CD4-positive, alpha-beta T cell (primary cell): ENCODE measurements around the gene XPNPEP2. TPM values are rescaled to one million over a fixed set of nuclear protein-coding genes. Genes with fewer than 3 reads are reported as not detected.

ENCODE experiments used
- ATAC-seq: fragments of 200-7000 bp; cut with Tn5 transposase; one replicate; pipeline ENCODE4 v1.10.0; 2022; ENCODE audit warnings: mild to moderate bottlenecking; ENCODE audit not compliant: poor library complexity
- CTCF ChIA-PET: fragments of 350-600 bp; sonication (Branson Sonifier 250); formaldehyde crosslinking; loops from one replicate; lab custom pipeline; 2021; ENCODE audit warnings: antibody characterized with exemption, inconsistent platforms; lab: Charles Lee
- POLR2A ChIA-PET: fragments of 350-600 bp; sonication (Branson Sonifier 250); formaldehyde crosslinking; loops from one replicate; lab custom pipeline; 2021; ENCODE audit warnings: antibody characterized with exemption, inconsistent platforms; lab: Charles Lee
- DNase-seq, 14 experiments: peaks; one replicate each; pipeline ENCODE4 v3.0.0-alpha.2; 2013 to 2020; ENCODE audit warnings: mixed read lengths in 2 of 14
- H3K27ac ChIP-seq, 2 donors: one replicate each; pipeline versions ENCODE4 v1.5.1 to v1.7.0; 2013; ENCODE audit warnings: low read length in 2 of 2, low read depth in 1 of 2, mild to moderate bottlenecking in 1 of 2
- H3K27me3 ChIP-seq, 2 experiments: 1 replicate in 1 of 2; 2 replicates in 1 of 2; pipeline versions ENCODE4 v1.6.1 to v1.7.0; 2013; ENCODE audit warnings: low read length in 2 of 2, control low read depth in 1 of 2, mild to moderate bottlenecking in 1 of 2, moderate library complexity in 1 of 2; ENCODE audit not compliant: insufficient read depth in 2 of 2, control insufficient read depth in 1 of 2
- H3K36me3 ChIP-seq: one replicate; pipeline ENCODE4 v1.6.1; 2013; ENCODE audit warnings: low read length, control low read depth; ENCODE audit not compliant: insufficient read depth
- H3K4me1 ChIP-seq: one replicate; pipeline ENCODE4 v1.6.1; 2013; ENCODE audit warnings: low read length, control low read depth; ENCODE audit not compliant: insufficient read depth
- H3K4me3 ChIP-seq: one replicate; pipeline ENCODE4 v1.5.1; 2013; ENCODE audit warnings: mild to moderate bottlenecking, low read length, moderate library complexity
- H3K9me3 ChIP-seq, 2 experiments: 1 replicate in 1 of 2; 2 replicates in 1 of 2; pipeline versions ENCODE4 v1.6.1 to v1.7.0; 2013; ENCODE audit warnings: low read length in 2 of 2, mild to moderate bottlenecking in 2 of 2, control low read depth in 1 of 2, moderate library complexity in 1 of 2; ENCODE audit not compliant: control insufficient read depth in 1 of 2, insufficient read depth in 1 of 2
- H3K27ac Mint-ChIP-seq: one replicate; pipeline ENCODE4 v1.8.0; 2020; ENCODE audit warnings: mixed read lengths
- H3K27me3 Mint-ChIP-seq: one replicate; pipeline ENCODE4 v1.8.0; 2021; ENCODE audit warnings: mixed read lengths
- H3K36me3 Mint-ChIP-seq: one replicate; pipeline ENCODE4 v1.8.0; 2021; ENCODE audit warnings: low read depth, mixed read lengths
- H3K4me1 Mint-ChIP-seq: one replicate; pipeline ENCODE4 v1.8.0; 2021; ENCODE audit warnings: low read depth, mixed read lengths
- H3K4me3 Mint-ChIP-seq: one replicate; pipeline ENCODE4 v1.8.0; 2020; ENCODE audit warnings: mild to moderate bottlenecking, mixed read lengths
- H3K9me3 Mint-ChIP-seq: one replicate; pipeline ENCODE4 v1.8.0; 2020; ENCODE audit warnings: mixed read lengths
- intact Hi-C, 2 experiments: fragments of 100-400 bp; cut with DNase I in 1 of 2; cut with micrococcal nuclease in 1 of 2; formaldehyde crosslinking; loops; one replicate each; pipeline versions ENCODE4 v1.15.1 to v1.9.0; 2023 to 2025; cut with DNase I, micrococcal nuclease
- total RNA-seq, 174 experiments: library from RNA in 2 of 174; stranded (reverse) in 2 of 174; gene quantifications; one replicate each; pipeline ENCODE4 v1.2.3 and lab custom pipeline; 2021 to 2026
- TF ChIP-seq, protein P1 (sequence below): fragments of 200-600 bp; IDR thresholded peaks from one replicate; pipeline ENCODE4 v1.8.0; 2022; ENCODE audit warnings: antibody characterized with exemption, mild to moderate bottlenecking

XPNPEP2 gene
- total RNA-seq, 2 experiments from 2014 or later: 0.16 to 0.17 TPM

DNA sequence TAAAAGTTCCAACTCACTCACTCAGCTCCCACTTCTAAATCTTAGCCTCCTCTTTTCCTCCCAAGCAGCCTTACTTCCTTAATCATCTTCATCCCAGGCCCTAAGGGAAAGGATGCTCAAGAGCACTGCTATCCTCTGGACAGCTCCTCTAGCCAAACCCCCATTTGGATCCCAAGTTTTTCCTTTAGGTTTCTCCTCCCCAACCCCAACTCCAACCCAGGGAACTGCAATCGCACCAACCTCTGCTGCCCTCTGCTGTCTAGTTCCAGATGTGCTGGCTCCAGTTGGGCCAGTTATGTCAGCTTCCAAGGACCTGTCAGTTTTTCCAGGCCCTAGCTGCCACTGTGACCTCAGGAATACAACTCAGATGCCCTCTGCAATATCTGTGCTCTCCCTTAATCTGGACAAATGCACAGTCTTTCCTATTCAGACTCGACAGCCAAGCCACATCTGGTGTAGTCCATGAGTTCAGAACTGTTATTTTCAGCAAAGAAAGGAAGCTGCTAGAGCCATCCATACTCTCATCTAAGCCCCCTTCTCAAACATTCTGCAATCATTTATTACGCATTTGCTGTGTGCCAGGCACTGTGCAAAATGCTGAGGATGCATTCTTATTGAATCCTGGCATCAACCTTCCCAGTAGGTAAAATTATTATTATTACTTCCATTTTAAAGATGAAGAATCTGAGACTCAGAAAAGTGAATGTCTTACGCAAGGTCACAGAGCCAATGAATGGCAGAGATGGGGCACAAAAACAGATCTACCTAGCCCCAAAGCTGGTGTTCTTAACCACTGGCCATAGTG is 12.3 kb upstream of the XPNPEP2 start:
- H3K27me3 ChIP-seq: no peaks in the 10 kb centered on the region
- intact Hi-C loops: loop anchor here (5.0 to 10.0 kb wide), 3 partner anchors 56 to 89 kb away; partner anchors contain the start of gene APLN (in 1 of the 2)
- CTCF ChIA-PET: interaction anchor here (0.6 to 2.3 kb wide), 4 partner anchors 9 to 121 kb away, joined by 3 to 7 read pairs (median 3); no protein-coding TSS in a partner anchor
- no peaks in the 10 kb centered on the region for H3K27me3 Mint-ChIP-seq
- H3K4me3 ChIP-seq: no peak overlapping the region
- H3K4me1 ChIP-seq: peaks cover 21% of the 10 kb centered on the region
- no peaks in the 10 kb centered on the region for H3K9me3 ChIP-seq
- H3K4me3 Mint-ChIP-seq: no peak overlapping the region
- H3K27ac ChIP-seq: no peak overlapping the region
- H3K36me3 Mint-ChIP-seq: no peaks in the 10 kb centered on the region
- ATAC-seq (no peak), DNase-seq (peak in 11 of 14 experiments; percentile 1 to 51 (median 23))
- H3K4me1 Mint-ChIP-seq: peaks cover 63% of the 10 kb centered on the region
- H3K36me3 ChIP-seq: no peaks in the 10 kb centered on the region
- no peak overlapping the region for H3K27ac Mint-ChIP-seq
- TF ChIP-seq, protein P1, sequence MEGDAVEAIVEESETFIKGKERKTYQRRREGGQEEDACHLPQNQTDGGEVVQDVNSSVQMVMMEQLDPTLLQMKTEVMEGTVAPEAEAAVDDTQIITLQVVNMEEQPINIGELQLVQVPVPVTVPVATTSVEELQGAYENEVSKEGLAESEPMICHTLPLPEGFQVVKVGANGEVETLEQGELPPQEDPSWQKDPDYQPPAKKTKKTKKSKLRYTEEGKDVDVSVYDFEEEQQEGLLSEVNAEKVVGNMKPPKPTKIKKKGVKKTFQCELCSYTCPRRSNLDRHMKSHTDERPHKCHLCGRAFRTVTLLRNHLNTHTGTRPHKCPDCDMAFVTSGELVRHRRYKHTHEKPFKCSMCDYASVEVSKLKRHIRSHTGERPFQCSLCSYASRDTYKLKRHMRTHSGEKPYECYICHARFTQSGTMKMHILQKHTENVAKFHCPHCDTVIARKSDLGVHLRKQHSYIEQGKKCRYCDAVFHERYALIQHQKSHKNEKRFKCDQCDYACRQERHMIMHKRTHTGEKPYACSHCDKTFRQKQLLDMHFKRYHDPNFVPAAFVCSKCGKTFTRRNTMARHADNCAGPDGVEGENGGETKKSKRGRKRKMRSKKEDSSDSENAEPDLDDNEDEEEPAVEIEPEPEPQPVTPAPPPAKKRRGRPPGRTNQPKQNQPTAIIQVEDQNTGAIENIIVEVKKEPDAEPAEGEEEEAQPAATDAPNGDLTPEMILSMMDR: peak; percentile 20
- POLR2A ChIA-PET: interaction anchor here (0.6 to 1.6 kb wide), 3 partner anchors 42 to 69 kb away, joined by 3 to 4 read pairs (median 3); no protein-coding TSS in a partner anchor
- no peaks in the 10 kb centered on the region for H3K9me3 Mint-ChIP-seq

GRCh38 chrX:129728061-129728460 is 10.7 kb upstream of the XPNPEP2 start:
- Histone ChIP-seq H3K9me3 (no peaks in the 10 kb centered on the region), H3K27me3 (no peaks in the 10 kb centered on the region), H3K36me3 (no peaks in the 10 kb centered on the region), H3K4me3 (no peak overlapping the region), H3K4me1 (peaks cover 16% of the 10 kb centered on the region), H3K27ac (no peak overlapping the region)
- no peak for DNase-seq
- H3K4me1 Mint-ChIP-seq: peaks cover 51% of the 10 kb centered on the region
- intact Hi-C loops: loop anchor here (5.0 to 10.0 kb wide), 3 partner anchors 54 to 91 kb away; partner anchors contain the start of gene APLN (in 1 of the 2)
- no peak overlapping the region for H3K27ac Mint-ChIP-seq
- no peak for ATAC-seq
- POLR2A ChIA-PET: no interaction called here
- no peak overlapping the region for H3K4me3 Mint-ChIP-seq
- no peaks in the 10 kb centered on the region for H3K9me3 Mint-ChIP-seq
- CTCF ChIA-PET: no interaction called here
- H3K36me3 Mint-ChIP-seq: no peaks in the 10 kb centered on the region
- H3K27me3 Mint-ChIP-seq: no peaks in the 10 kb centered on the region
- TF ChIP-seq, protein P1: no peak

- intact Hi-C loops: loop anchor here in 1 of 2 experiments (10.0 kb wide), 1 partner anchor 54 kb away; no protein-coding TSS in a partner anchor
- ATAC-seq (no peak), DNase-seq (peak in 2 of 14 experiments; percentile 35 to 53)
- Mint-ChIP-seq H3K4me1 (peaks cover 53% of the 10 kb centered on the region), H3K27ac (no peak overlapping the region), H3K27me3 (no peaks in the 10 kb centered on the region), H3K9me3 (no peaks in the 10 kb centered on the region), H3K4me3 (no peak overlapping the region), H3K36me3 (no peaks in the 10 kb centered on the region)
- H3K27me3 ChIP-seq: no peaks in the 10 kb centered on the region
- POLR2A ChIA-PET: no interaction called here
- peaks cover 29% of the 10 kb centered on the region for H3K4me1 ChIP-seq
- TF ChIP-seq, protein P1: no peak
- CTCF ChIA-PET: no interaction called here
- H3K4me3 ChIP-seq: no peak overlapping the region
- H3K9me3 ChIP-seq: no peaks in the 10 kb centered on the region
- no peak overlapping the region for H3K27ac ChIP-seq
- H3K36me3 ChIP-seq: no peaks in the 10 kb centered on the region
Observed at GRCh38 chrX:129731228-129731627, 7.6 kb upstream of the XPNPEP2 start.
